Bronchial epithelial cell (primary cell): ENCODE measurements around the gene ACP7. TPM values are rescaled to one million over a fixed set of nuclear protein-coding genes. Genes with fewer than 3 reads are reported as not detected.

Experiments
- DNase-seq: peaks from one replicate; pipeline ENCODE4 v3.0.0-alpha.2; 2010; ENCODE audit warnings: low read depth
- FAIRE-seq: peaks from 2 replicates; lab custom pipeline; 2011; peaks lifted over from hg19 to GRCh38; lab: Jason Lieb, UNC
- H3K27me3 ChIP-seq: 2 replicates; pipeline ENCODE4 v1.5.1; 2011; ENCODE audit warnings: low read length; ENCODE audit not compliant: control insufficient read depth, insufficient read depth
- H3K36me3 ChIP-seq: 2 replicates; pipeline ENCODE4 v1.5.1; 2011; ENCODE audit warnings: low read length; ENCODE audit not compliant: control insufficient read depth, insufficient read depth
- H3K4me3 ChIP-seq: 2 replicates; pipeline ENCODE4 v1.5.1; 2011; ENCODE audit warnings: mild to moderate bottlenecking, low read depth, low read length, control low read depth
- total RNA-seq: library from RNA; depleted of rRNA; stranded (reverse); fragments of >200 nt; gene quantifications from 2 replicates; pipeline ENCODE4 v1.2.1, GENCODE V29; 2014
- TF ChIP-seq, protein P1 (sequence below): IDR thresholded peaks from 2 replicates; pipeline ENCODE4 v1.5.1; 2011; ENCODE audit warnings: mild to moderate bottlenecking, moderate library complexity, low read length, control low read depth, inconsistent platforms; ENCODE audit not compliant: insufficient read depth, severe bottlenecking

Gene ACP7
- total RNA-seq, 1 donor from 2014 or later, result 0.53 TPM

DNA sequence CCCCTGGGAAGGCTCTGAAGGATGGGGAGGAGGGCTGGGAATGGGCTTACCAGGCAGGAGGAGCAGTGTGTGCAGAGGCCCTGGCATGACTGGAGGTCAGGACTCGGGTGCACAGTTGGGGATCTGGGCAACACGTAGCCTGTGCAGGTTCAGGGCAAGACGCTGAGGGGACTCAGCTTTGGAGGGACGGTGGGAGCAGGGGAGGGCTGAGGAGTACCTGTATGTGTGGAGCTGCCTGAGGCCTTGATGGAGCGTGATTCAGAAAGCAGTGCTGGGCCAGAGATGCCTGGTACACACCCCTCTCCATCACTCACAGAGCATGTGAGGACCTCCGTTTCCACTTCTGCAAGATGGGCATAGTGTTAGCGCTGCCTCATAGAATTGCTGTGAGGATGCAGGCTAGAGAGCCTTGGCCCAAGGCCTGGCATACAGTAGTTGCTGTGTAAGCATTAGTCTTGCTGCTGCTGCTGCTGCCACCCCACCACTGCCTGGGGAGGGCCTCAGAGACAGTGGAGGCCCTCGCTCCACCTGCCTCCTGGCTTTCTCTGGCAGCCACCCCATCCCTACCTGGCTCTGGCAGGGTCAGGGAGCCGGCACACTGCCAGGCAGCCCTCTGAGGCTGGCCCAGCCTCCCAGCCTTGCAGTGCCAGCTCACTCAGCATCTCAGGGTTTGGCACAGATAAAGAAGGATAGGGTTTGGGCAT, 43.8 kb downstream of the ACP7 start:
- DNase-seq (no peak), FAIRE-seq (no peak)
- no peaks in the 10 kb centered on the region for H3K36me3 ChIP-seq
- no peak overlapping the region for H3K4me3 ChIP-seq
- H3K27me3 ChIP-seq, result no peaks in the 10 kb centered on the region
- TF ChIP-seq, protein P1, sequence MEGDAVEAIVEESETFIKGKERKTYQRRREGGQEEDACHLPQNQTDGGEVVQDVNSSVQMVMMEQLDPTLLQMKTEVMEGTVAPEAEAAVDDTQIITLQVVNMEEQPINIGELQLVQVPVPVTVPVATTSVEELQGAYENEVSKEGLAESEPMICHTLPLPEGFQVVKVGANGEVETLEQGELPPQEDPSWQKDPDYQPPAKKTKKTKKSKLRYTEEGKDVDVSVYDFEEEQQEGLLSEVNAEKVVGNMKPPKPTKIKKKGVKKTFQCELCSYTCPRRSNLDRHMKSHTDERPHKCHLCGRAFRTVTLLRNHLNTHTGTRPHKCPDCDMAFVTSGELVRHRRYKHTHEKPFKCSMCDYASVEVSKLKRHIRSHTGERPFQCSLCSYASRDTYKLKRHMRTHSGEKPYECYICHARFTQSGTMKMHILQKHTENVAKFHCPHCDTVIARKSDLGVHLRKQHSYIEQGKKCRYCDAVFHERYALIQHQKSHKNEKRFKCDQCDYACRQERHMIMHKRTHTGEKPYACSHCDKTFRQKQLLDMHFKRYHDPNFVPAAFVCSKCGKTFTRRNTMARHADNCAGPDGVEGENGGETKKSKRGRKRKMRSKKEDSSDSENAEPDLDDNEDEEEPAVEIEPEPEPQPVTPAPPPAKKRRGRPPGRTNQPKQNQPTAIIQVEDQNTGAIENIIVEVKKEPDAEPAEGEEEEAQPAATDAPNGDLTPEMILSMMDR, result no peak

DNA sequence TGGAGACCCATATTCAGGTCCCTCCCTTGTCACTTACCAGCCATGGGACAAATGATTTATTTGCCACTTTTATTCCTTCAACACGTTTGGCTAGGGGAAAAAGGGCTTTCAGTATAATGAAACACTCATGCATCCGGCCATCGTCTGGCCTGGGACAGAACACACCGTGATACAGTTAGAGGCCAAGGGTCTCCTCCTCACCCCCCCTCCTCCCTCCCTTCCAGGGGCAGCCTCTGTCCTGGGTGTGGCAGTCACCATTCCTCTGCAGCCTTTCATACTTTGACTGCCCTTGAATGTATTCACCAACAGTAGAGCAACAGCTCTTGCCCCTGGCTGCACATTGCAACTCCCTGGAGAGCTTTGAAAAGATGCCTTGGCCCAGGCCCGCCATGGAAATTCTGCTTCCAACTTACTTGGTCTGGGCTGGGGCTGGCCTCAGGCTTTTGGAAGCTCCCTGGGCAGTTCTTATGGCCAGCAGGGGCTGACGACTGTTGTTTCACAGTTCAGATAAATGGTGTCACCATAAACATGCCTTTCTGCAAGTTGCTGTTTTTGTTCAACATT, 44.4 kb downstream of the ACP7 start:
- no peak for FAIRE-seq
- Histone ChIP-seq H3K27me3 (no peaks in the 10 kb centered on the region), H3K4me3 (no peak overlapping the region), H3K36me3 (no peaks in the 10 kb centered on the region)
- no peak for DNase-seq
- TF ChIP-seq, protein P1, result no peak

DNA sequence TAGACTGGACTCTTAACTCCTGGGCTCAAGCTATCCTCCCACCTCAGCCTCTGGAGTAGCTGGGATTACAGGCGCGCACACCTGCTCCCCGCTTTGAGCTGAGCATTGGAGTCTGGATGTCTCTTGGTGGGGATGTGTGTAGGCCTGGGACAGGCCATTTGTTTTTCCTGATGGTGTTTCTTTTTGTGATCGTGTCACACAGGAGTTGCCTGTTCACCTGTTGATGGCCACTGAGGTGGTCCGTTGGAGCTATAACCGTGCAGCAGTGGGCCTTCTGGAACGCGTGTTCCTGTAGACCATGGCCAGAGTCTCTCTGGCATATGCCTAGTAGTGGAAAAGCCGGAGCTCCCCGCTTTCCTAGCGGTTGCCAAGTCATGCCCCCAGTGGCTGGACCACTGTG, 44.9 kb downstream of the ACP7 start:
- FAIRE-seq (no peak), DNase-seq (no peak)
- H3K4me3 ChIP-seq, result no peak overlapping the region
- TF ChIP-seq, protein P1, result no peak
- no peaks in the 10 kb centered on the region for H3K36me3 ChIP-seq
- H3K27me3 ChIP-seq, result no peaks in the 10 kb centered on the region

DNA sequence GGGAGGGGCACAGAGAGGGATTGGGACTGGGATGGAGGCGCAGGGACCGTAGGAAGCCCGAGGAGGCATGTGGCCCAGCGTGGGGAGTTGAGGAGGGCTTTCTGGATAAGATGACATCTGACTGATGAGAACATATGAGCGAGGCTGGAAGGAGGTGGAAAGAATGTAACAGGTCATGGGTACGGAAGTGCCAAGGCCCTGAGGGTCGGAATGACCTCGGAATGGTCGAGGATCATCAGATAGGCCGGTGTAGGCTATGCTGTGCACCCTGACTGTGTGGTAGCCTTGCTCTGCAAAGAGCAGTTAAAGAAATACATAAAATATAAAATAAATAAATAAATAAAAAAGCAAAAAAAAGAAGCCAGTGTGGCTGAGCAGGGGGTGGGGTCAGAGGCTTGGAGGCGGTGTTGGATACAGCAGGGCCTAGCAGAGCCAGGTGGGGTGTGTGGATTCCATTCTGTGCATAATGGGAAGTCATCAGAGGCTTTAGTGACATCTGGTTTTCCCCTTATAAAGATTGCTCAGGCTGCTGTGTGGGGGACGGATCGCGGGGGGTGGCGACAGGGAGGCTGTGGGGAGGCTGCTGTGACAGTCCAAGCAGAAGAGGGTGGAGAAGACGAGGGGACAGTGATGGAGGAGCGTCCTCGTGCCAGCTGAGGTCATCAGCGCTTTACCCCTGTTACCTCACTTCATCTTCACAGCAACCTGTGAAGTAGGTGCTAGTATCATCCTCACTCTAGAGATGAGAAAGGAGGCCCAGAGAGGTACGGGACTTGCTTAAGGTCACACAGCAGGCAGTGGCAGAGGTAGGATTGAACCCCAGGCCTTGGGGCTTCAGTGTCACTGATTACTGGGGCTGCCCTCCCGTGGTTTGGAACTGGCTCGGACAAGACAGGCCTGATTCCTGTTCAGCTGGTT, 46.4 kb downstream of the ACP7 start:
- H3K4me3 ChIP-seq, result no peak overlapping the region
- H3K36me3 ChIP-seq, result no peaks in the 10 kb centered on the region
- FAIRE-seq, result no peak
- DNase-seq, result no peak
- TF ChIP-seq, protein P1, result no peak
- no peaks in the 10 kb centered on the region for H3K27me3 ChIP-seq

DNA sequence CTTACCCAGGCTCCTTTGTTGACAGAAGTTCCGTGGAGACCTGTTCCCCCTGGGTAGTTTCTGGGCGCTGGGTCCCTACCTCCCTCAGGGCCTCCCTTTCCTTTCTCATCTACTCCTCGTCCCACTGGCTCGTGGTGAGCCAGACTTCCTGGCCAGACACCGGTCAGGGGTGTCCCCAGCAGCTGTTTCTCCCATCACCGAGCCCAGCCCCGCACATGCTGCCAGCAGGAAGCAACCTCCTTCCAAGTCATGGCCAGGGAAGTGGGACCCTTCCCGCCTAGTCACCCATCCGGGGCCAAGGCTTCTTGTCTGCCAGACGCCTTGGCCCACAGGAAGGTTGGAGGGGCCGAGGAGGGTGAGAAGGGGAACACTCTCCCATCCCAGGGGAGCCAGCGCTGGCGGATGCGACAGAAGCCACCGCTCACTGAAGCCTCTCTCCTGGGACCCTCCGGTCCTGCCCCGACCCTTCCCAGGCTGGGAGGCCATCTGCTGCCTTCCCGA, 47.1 kb downstream of the ACP7 start:
- TF ChIP-seq, protein P1, result no peak
- no peaks in the 10 kb centered on the region for H3K27me3 ChIP-seq
- H3K36me3 ChIP-seq, result no peaks in the 10 kb centered on the region
- no peak for DNase-seq
- H3K4me3 ChIP-seq, result no peak overlapping the region
- FAIRE-seq, result no peak
